ENCODE data around the gene MRPS14. TPM values are rescaled to one million over a fixed set of nuclear protein-coding genes. Genes with fewer than 3 reads are reported as not detected.

Gene MRPS14
- total and polyA plus RNA-seq, 9 of the 15 experiments (the other 6 are each of a cell fraction or from before 2014, with no cell fraction given) = 38.1 to 231 (median 54.9) TPM

GRCh38 chr1:175005085-175005783, 18.0 kb downstream of the MRPS14 start:
- TF ChIP-seq CBX1 (IDR thresholded peaks at IDR 0.05; ENCODE audit: low read depth) (no peak), SUPT5H (IDR thresholded peaks at IDR 0.05) (peak; percentile 33; the same call in 1 of the 2 replicates)
- Histone ChIP-seq H3K36me3 (ENCODE audit: control insufficient read depth, insufficient read depth, low read length) (peaks cover 71% of the 10 kb centered on the region), H2AFZ (ENCODE audit: low read depth, low read length) (no peak overlapping the region), H3K4me2 (ENCODE audit: insufficient read depth, low read length) (no peak overlapping the region), H3K4me1 (replicated peaks in 1 of 2; ENCODE audit: control insufficient read depth in 2 of 2, insufficient read depth in 2 of 2, low read length in 2 of 2) (peaks cover 5 to 8% of the 10 kb centered on the region in 2 experiments; a peak in 3 of 5 replicates), H3K27me3 (ENCODE audit: control insufficient read depth in 2 of 2, insufficient read depth in 2 of 2, low read length in 2 of 2) (no peaks in the 10 kb centered on the region), H3K9ac (ENCODE audit: insufficient read depth in 1 of 2, low read depth in 2 of 2, low read length in 2 of 2) (no peak overlapping the region), H3K9me1 (ENCODE audit: control insufficient read depth, insufficient read depth, low read length) (no peaks in the 10 kb centered on the region), H4K20me1 (replicated peaks; ENCODE audit: control insufficient read depth, insufficient read depth, low read length) (no peaks in the 10 kb centered on the region; the same call in none of the 2 replicates), H3K79me2 (ENCODE audit: control insufficient read depth, insufficient read depth, low read length) (peaks cover 91% of the 10 kb centered on the region), H3K9me3 (replicated peaks; ENCODE audit: control insufficient read depth, insufficient read depth, low read depth, low read length) (no peaks in the 10 kb centered on the region), H3K4me3 (no peak overlapping the region), H3K27ac (ENCODE audit: extremely low read depth, low read depth, low read length) (0 out of 3 replicates have a peak overlapping the region, but pooled peaks have one; percentile 6)
- intact Hi-C loops (cut with micrococcal nuclease) (no loop called here), in situ Hi-C loops (cut with MboI) (no loop called here)
- ChIA-PET POLR2A (interaction anchor here (0.7 to 5.8 kb wide), 3 partner anchors 8 to 853 kb away, joined by 3 to 33 read pairs (median 3); no protein-coding TSS in a partner anchor), CTCF (ENCODE audit: low intra/inter-chr PET ratio) (no interaction called here)
- no peak for ATAC-seq
- no peak for FAIRE-seq
- no TSS peak for BruUV-seq (replicated peaks)
- DNase-seq (ENCODE audit: extremely low read depth in 1 of 4, low spot score in 3 of 4) = no peak
- WGBS (ENCODE audit: insufficient coverage, low coverage, missing lambda C conversion rate) = 94% methylated on average over 8 of the region's 8 CpGs

DNA sequence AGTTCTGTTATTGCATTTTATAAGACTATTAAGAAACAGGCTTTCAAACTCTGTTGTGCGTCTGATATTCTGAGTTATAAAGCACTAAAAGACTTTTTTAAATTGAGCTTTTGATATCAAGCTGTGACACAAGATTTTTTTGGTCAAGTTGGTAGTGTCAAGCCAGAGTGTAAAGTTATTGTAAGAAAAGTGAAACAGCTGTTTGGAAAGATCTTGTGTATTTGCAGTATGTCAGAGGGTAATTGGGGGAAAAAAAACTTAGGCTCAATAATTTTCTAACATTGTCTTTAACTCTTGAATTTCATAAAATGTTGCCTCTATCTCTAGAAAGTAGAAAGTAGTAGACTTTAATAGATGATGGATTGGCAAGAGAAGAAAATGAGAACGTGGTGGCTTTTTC, 19.7 kb downstream of the MRPS14 start:
- H3K9ac ChIP-seq (ENCODE audit: insufficient read depth in 1 of 2, low read depth in 2 of 2, low read length in 2 of 2) = peak overlapping the region in 1 of 2 experiments; percentile 98; a peak in 3 of 4 replicates
- peak overlapping the region; percentile 90 for H3K4me3 ChIP-seq
- POLR2A ChIA-PET = interaction anchor here (1.4 to 5.8 kb wide), 4 partner anchors 10 to 20 kb away, joined by 4 to 33 read pairs (median 10); partner anchors contain the start of gene MRPS14
- intact Hi-C loops (cut with micrococcal nuclease) = loop anchor here (1.0 kb wide), 1 partner anchor 20 kb away; the partner anchor contains the start of gene MRPS14
- H2AFZ ChIP-seq (ENCODE audit: low read depth, low read length) = no peak overlapping the region
- WGBS (ENCODE audit: insufficient coverage, low coverage, missing lambda C conversion rate) = 7% methylated on average over 2 of the region's 2 CpGs
- H3K4me2 ChIP-seq (ENCODE audit: insufficient read depth, low read length) = peak overlapping the region; percentile 97
- no peaks in the 10 kb centered on the region for H3K9me3 ChIP-seq (replicated peaks; ENCODE audit: control insufficient read depth, insufficient read depth, low read depth, low read length)
- DNase-seq (ENCODE audit: extremely low read depth in 1 of 4, low spot score in 3 of 4) (no peak), FAIRE-seq (no peak), ATAC-seq (no peak)
- H4K20me1 ChIP-seq (replicated peaks; ENCODE audit: control insufficient read depth, insufficient read depth, low read length) = no peaks in the 10 kb centered on the region; the same call in none of the 2 replicates
- BruUV-seq (replicated peaks) = no TSS peak
- H3K27ac ChIP-seq (ENCODE audit: extremely low read depth, low read depth, low read length) = peak overlapping the region; percentile 99
- no peaks in the 10 kb centered on the region for H3K27me3 ChIP-seq (ENCODE audit: control insufficient read depth in 2 of 2, insufficient read depth in 2 of 2, low read length in 2 of 2)
- CTCF ChIA-PET (ENCODE audit: low intra/inter-chr PET ratio) = no interaction called here
- no peaks in the 10 kb centered on the region for H3K9me1 ChIP-seq (ENCODE audit: control insufficient read depth, insufficient read depth, low read length)
- H3K4me1 ChIP-seq (replicated peaks in 1 of 2; ENCODE audit: control insufficient read depth in 2 of 2, insufficient read depth in 2 of 2, low read length in 2 of 2) = peaks cover 9 to 12% of the 10 kb centered on the region in 2 experiments; a peak in 3 of 5 replicates
- peaks cover 54% of the 10 kb centered on the region for H3K36me3 ChIP-seq (ENCODE audit: control insufficient read depth, insufficient read depth, low read length)
- H3K79me2 ChIP-seq (ENCODE audit: control insufficient read depth, insufficient read depth, low read length) = peaks cover 92% of the 10 kb centered on the region
- in situ Hi-C loops (cut with MboI) = no loop called here
- TF ChIP-seq NRF1 (conservative IDR thresholded peaks at IDR 0.05 in 1 of 2, IDR thresholded peaks at IDR 0.05 in 1 of 2) (no peak), ZNF589 (CRISPR knock-in tag; IDR thresholded peaks at IDR 0.05; ENCODE audit: low read depth) (no peak), ZNF717 (CRISPR knock-in tag; IDR thresholded peaks at IDR 0.05) (no peak), ZBTB1 (CRISPR knock-in tag; IDR thresholded peaks at IDR 0.05; ENCODE audit: borderline replicate concordance, low read depth) (no peak), POLR2G (IDR thresholded peaks at IDR 0.05; ENCODE audit: low read depth, low read length) (peak; percentile 8; the same call in 1 of the 2 replicates), MTA1 (IDR thresholded peaks at IDR 0.05; ENCODE audit: borderline replicate concordance) (no peak)
- TF ChIP-seq, protein P1, sequence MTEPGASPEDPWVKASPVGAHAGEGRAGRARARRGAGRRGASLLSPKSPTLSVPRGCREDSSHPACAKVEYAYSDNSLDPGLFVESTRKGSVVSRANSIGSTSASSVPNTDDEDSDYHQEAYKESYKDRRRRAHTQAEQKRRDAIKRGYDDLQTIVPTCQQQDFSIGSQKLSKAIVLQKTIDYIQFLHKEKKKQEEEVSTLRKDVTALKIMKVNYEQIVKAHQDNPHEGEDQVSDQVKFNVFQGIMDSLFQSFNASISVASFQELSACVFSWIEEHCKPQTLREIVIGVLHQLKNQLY (CRISPR knock-in tag; conservative IDR thresholded peaks at IDR 0.05) = no peak

All from K562 (cell line).